Measurements from ENCODE around the gene ADARB1.

The ADARB1 gene

GRCh38 chr21:45048026-45048698 is 26.2 kb upstream of the ADARB1 start:
- H3K36me3 ChIP-seq: no peaks in the 10 kb centered on the region
- no peak overlapping the region for H3K4me3 ChIP-seq (ENCODE audit: low read depth, low read length)
- no peaks in the 10 kb centered on the region for H3K27me3 ChIP-seq
- no peaks in the 10 kb centered on the region; the same call in 1 of the 2 replicates for H3K4me1 ChIP-seq
- no peak for DNase-seq
- no peak for TF ChIP-seq CTCF (IDR thresholded peaks at IDR 0.05; ENCODE audit: low read depth, low read length)
- H3K9me3 ChIP-seq: peaks cover 2% of the 10 kb centered on the region; the same call in 1 of the 2 replicates

GRCh38 chr21:45048968-45049367 is 25.4 kb upstream of the ADARB1 start:
- H3K9me3 ChIP-seq: peaks cover 2% of the 10 kb centered on the region; the same call in 1 of the 2 replicates
- no peak overlapping the region for H3K4me3 ChIP-seq (ENCODE audit: low read depth, low read length)
- H3K36me3 ChIP-seq: no peaks in the 10 kb centered on the region
- DNase-seq: no peak
- TF ChIP-seq CTCF (IDR thresholded peaks at IDR 0.05; ENCODE audit: low read depth, low read length): no peak
- H3K4me1 ChIP-seq: no peaks in the 10 kb centered on the region; the same call in 1 of the 2 replicates
- H3K27me3 ChIP-seq: no peaks in the 10 kb centered on the region

- no peak for TF ChIP-seq CTCF (IDR thresholded peaks at IDR 0.05; ENCODE audit: low read depth, low read length)
- no peaks in the 10 kb centered on the region for H3K27me3 ChIP-seq
- H3K9me3 ChIP-seq: peaks cover 2% of the 10 kb centered on the region; the same call in 1 of the 2 replicates
- H3K36me3 ChIP-seq: no peaks in the 10 kb centered on the region
- H3K4me3 ChIP-seq (ENCODE audit: low read depth, low read length): no peak overlapping the region
- DNase-seq: no peak
- no peaks in the 10 kb centered on the region; the same call in 1 of the 2 replicates for H3K4me1 ChIP-seq
Measured at GRCh38 chr21:45049714-45050344, 24.6 kb upstream of the ADARB1 start.

- Histone ChIP-seq H3K4me1 (no peaks in the 10 kb centered on the region; the same call in 1 of the 2 replicates), H3K4me3 (ENCODE audit: low read depth, low read length) (no peak overlapping the region), H3K9me3 (peaks cover 2% of the 10 kb centered on the region; the same call in 1 of the 2 replicates), H3K27me3 (no peaks in the 10 kb centered on the region), H3K36me3 (no peaks in the 10 kb centered on the region)
- no peak for TF ChIP-seq CTCF (IDR thresholded peaks at IDR 0.05; ENCODE audit: low read depth, low read length)
- no peak for DNase-seq
Measured at GRCh38 chr21:45050345-45050796, 24.0 kb upstream of the ADARB1 start.

GRCh38 chr21:45050797-45051489 is 23.4 kb upstream of the ADARB1 start:
- no peak for TF ChIP-seq CTCF (IDR thresholded peaks at IDR 0.05; ENCODE audit: low read depth, low read length)
- Histone ChIP-seq H3K9me3 (peaks cover 2% of the 10 kb centered on the region; the same call in 1 of the 2 replicates), H3K36me3 (no peaks in the 10 kb centered on the region), H3K4me3 (ENCODE audit: low read depth, low read length) (no peak overlapping the region), H3K4me1 (no peaks in the 10 kb centered on the region; the same call in 1 of the 2 replicates), H3K27me3 (no peaks in the 10 kb centered on the region)
- DNase-seq: no peak

Data from BE2C (cell line).